Stimulated activated CD8-positive, alpha-beta memory T cell treated with anti-CD3 and anti-CD28 coated beads, Interleukin-4, amount 100 ng/mL, for 4 hours (primary cell): ENCODE data around the gene PCED1B.
"Not testable (repeated sequence)": the region's sequence is repeated elsewhere in the genome, so short reads cannot be mapped to it uniquely, and the experiment has no call there.

ENCODE experiments used
- DNase-seq, 2 donors: peaks; one replicate each; pipeline ENCODE4 v3.0.0-alpha.2; 2020; ENCODE audit warnings: low read depth in 2 of 2, low spot score in 1 of 2

The PCED1B gene

GRCh38 chr12:47205532-47206449 is 126.4 kb downstream of the PCED1B start:
- no peak for DNase-seq

DNA sequence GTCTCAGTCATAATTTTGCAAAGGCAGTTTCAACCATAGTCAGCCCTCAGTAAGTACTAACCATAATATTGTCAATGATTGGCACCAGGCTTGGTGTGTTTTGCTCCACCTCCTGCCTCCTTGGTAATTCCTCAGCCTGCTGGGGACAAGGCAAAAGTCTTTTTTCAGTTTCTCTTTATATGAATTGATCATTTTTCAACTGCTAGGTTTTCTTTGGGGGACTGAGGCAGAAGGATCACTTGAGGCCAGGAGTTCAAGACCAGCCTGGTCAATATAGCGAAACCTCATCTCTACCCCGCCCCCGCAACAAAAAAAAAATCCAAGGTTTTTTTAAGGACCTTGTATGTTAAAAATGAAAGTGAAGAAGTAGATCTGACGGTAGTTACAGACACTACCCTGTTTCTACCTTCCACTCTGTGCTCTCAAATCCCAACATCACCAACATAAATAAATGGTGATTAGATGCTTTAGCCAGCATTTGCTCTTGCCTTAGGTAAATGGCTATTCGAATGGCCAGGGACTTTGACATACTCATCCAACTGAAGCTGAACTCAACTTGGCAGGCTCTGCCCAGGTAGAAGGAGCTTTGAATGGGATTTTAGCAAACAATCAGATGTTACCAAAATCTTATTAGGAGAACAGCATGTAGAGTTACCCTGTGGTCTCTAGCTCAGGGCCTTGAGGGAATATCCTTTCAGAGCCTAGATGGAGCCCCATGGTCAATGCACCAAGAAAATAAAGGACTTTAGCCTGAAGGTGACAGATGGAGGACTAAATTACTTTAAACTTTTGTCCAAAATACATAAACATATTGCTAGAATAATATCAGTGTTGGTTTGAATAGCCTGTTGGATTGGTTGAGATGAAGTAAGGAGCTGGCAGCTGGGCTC is 127.3 kb downstream of the PCED1B start:
- no peak for DNase-seq

GRCh38 chr12:47207340-47207717 is 127.9 kb downstream of the PCED1B start:
- no peak for DNase-seq

- no peak for DNase-seq
These were observed 128.4 kb downstream of the PCED1B start for GRCh38 chr12:47207829-47208248.

- DNase-seq: no peak
These were observed 129.6 kb downstream of the PCED1B start for GRCh38 chr12:47209014-47209413.

DNA sequence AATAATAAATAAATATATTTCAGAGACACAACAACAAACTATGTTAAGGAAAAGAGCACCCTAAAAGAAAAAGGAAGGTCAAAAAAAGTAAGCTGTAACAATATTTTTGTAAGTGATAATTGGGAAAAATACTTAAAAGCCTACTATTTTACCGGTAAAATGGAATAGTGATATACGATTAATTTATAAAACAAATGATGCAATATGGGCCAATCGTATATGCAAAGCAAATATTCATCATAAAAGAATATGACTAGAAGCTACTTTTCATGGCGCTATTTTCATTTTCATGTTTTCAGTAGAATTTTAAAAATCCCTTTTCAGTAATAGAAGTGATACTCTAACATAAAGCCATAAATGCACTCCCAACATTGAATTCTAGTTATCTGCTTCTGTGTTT is 131.4 kb downstream of the PCED1B start:
- DNase-seq: no peak

GRCh38 chr12:47212701-47213039 is 133.2 kb downstream of the PCED1B start:
- DNase-seq: no peak

GRCh38 chr12:47213396-47213795 is 134.0 kb downstream of the PCED1B start:
- DNase-seq: no peak

DNA sequence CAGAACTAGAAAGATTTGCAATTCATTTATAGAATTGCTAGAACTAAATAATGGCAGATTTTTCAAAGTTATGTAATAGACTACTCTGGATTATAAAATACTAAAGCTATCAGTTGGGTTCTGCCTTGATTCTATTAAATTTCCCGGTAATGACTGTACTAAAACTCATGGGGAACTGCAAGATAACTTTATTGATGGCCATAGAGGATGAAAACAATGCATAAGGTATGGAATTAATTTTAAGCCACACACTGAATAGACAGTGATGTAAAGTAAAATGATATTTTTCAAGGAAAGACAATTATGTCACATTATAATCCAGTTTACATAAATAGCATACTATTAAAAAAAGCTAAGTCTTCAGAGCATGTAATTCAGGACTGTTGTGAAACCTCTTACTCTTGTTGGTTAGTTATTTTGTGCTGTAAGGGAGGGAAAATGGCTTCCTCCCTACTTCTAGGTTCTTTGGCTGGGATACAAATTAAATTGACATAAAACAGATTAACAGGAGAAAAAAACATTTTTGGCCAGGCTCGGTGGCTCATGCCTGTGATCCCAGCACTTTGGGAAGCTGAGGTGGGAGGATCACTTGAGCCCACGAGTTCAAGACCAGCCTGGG is 134.7 kb downstream of the PCED1B start:
- DNase-seq: no peak

- no peak for DNase-seq
These were observed 135.3 kb downstream of the PCED1B start for GRCh38 chr12:47214771-47215170.

DNA sequence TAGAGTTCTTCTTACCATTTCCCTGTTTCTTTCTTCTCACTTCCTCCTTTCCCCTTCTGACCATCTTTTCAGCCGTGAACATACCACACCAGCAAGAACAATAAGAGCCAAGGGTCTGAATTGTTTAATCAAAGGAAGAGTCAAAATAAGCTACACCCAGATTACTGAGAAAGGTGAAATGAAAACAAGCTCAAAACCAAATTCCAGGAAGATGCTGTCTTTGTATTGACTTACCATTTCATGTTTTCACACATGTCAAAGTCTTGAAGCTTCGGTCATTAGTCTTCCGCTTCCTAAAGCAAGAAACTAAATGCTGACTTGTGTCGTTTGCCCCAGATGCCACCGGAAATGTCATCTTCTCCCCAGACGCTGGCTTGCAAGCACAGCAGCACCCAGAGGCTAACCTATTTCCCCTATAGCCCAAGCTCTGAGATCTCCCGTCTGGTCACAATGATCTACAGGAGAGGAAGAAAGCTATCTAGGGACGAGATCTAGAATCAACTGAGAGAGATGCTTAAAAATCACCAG is 136.8 kb downstream of the PCED1B start:
- DNase-seq: peak in 1 of 2 donors; percentile 59

GRCh38 chr12:47217595-47217869 is 138.1 kb downstream of the PCED1B start:
- not testable (repeated sequence) for DNase-seq

DNA sequence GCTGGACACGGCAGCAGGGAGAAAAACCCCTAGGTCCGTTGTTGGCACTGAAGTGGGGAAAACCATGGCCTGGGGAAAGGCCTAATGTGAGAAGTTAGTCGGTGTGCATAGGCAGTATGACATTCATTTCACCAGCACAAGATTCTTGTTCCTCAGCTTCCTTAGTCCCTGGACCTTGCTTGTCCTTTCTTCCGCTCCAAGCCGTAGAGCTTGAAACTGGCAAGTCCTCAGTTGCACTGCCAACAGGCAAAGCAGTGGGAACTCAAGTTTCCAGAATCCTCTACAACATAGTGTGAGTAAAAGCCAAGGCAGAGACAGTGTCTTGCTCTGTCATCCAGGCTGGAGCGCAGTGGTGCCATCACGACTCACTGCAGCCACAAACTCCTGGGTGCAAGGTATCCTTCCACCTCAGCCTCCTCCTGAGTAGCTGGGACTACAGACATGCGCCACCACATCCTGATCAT is 138.8 kb downstream of the PCED1B start:
- no peak for DNase-seq

- DNase-seq: no peak
These were observed 139.8 kb downstream of the PCED1B start for GRCh38 chr12:47219243-47219642.

DNA sequence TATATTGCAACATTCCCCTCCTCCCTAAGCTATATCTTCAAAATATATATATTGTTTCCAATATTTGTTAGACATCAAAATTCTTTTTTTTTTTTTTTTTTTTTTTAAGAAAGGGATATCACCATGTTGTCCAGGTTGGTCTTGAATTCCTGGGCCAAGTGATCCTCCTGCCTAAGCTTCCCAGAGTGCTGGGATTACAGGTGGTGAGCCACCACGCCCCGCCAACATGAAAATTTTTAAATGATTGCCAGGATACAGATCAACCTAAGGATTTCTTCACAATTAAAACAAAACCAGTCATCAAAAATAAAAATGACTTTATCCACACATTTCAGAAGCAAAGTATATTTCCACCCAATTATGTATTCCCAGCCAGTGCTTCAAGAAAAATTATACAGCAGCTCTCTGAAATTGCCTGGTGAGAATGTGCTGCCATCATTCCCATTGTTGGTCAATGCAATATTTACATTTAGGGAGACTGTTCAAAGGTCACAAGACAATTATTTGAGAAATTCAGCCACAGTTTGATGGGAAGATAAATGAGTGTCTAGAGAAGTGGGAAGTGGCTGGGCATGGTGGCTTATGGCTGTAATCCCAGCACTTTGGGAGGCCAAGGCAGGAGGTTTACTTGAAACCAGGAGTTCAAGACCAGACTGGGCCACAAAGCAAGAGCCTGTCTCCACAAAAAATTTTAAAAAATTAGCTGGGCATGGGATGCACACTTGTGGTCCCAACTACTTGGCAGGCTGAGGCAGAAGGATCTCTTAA is 142.0 kb downstream of the PCED1B start:
- DNase-seq: no peak

DNA sequence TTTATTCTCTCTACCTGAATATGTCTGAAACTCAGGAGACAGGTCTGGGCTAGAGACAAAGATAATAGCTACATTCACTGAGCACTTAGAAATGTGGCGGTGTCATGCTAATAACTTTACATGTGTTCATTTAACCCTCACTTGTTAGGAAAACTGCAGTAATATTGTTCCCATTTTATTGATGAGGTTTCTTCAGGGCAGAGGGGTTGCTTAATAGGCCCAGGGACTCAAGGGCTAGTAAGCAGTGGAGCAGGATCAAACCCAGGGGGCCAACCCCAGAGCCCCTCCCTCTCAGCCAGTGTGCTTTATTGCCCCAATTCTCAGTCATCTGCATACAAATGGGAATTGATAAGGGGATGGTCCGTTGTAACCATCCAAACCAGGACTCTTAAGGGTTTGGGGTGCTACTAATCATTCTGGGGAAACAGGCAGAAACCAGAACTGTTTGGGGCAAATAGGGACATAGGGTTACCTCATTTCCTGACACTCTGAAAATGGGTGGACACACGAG is 143.2 kb downstream of the PCED1B start:
- no peak for DNase-seq

GRCh38 chr12:47223031-47223847 is 143.8 kb downstream of the PCED1B start:
- DNase-seq: no peak

DNA sequence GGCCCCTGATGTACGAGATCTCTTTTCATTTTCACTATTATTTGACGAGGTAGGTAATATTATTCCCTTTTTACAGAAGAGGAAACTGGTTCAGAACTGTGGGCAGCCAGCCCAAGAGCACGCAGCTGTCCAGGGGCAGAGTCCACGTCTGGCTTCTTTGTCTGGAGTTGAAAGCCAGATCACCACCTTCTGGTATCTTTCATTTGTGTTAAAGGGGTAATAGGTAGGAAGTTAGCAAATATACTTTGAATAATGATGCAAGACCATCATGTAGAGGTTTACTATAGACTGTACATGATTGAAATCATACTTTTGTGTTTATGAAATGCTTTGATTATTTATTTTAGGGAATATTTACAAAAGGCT is 144.4 kb downstream of the PCED1B start:
- DNase-seq: no peak

DNA sequence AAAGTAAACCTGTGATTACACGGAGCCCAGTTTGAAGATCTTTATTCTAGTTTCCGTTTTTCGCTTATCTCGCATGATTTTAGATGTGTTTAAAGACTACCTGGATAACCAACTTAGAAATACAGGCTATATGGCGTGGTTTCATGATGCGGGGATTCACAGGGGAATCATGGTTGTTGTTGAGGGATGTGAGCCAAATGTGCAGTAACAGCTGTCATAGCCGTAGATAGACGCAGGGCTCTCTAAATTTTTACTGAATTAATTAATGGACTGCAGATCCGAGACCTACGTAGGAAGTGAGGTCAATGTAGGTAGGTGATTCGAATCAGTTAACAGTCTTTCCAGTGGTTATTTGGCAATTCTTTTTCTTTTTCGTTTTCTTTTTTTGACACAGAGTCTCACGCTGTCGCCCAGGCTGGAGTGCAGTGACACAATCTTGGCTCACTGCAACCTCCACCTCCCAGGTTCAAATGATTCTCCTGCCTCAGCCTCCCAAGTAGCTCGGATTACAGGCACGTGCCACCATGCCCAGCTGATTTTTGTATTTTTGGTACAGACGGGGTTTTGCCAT is 145.2 kb downstream of the PCED1B start:
- no peak for DNase-seq
